Spinal cord (tissue), 10 donors: ENCODE measurements around the gene IMMP2L. TPM values are rescaled to one million over a fixed set of nuclear protein-coding genes. Genes with fewer than 3 reads are reported as not detected.

ENCODE experiments used
- DNase-seq, 6 donors: peaks; one replicate each; pipeline versions ENCODE4 v3.0.0 to v3.0.0-alpha.2; 2013 to 2015; ENCODE audit warnings: low spot score in 6 of 6, low read depth in 4 of 6
- H3K27ac ChIP-seq: one replicate; pipeline ENCODE4 v1.5.1; 2013; ENCODE audit warnings: low read depth, low read length, control low read depth
- H3K27me3 ChIP-seq: one replicate; pipeline ENCODE4 v1.6.1; 2013; ENCODE audit warnings: low read length; ENCODE audit not compliant: control insufficient read depth, insufficient read depth
- H3K36me3 ChIP-seq: one replicate; pipeline ENCODE4 v1.6.1; 2013; ENCODE audit warnings: low read length; ENCODE audit not compliant: control insufficient read depth, insufficient read depth
- H3K4me1 ChIP-seq: one replicate; pipeline ENCODE4 v1.6.1; 2013; ENCODE audit warnings: low read length; ENCODE audit not compliant: control insufficient read depth, insufficient read depth
- H3K4me3 ChIP-seq: one replicate; pipeline ENCODE4 v1.5.1; 2013; ENCODE audit warnings: low read depth, low read length, control low read depth
- H3K9me3 ChIP-seq: one replicate; pipeline ENCODE4 v1.6.1; 2013; ENCODE audit warnings: low read length; ENCODE audit not compliant: control insufficient read depth, insufficient read depth
- WGBS: methylation state at CpG from one replicate; pipeline ENCODE4 v1.1.5; 2013; ENCODE audit warnings: missing lambda C conversion rate; ENCODE audit not compliant: insufficient coverage; 5-methylcytosine and 5-hydroxymethylcytosine counted together
- polyA plus RNA-seq, 2 donors: library from polyadenylated mRNA; unstranded; fragments of 120-200 nt; gene quantifications; one replicate each; pipeline ENCODE4 v1.2.1, GENCODE V29; 2013; ENCODE audit not compliant: insufficient read length in 2 of 2
- total RNA-seq, 2 donors: library from RNA; depleted of rRNA in 1 of 2; stranded (reverse); fragments of 120-200 nt in 1 of 2; fragments of >200 nt in 1 of 2; gene quantifications; one replicate each; pipeline versions ENCODE4 v1.2.3 to v1.2.4, GENCODE V29; 2013 to 2014
- donor health status: healthy.

Gene IMMP2L
- total and polyA plus RNA-seq, 4 donors: 14.8 to 26.8 (median 17.4) TPM

- H3K27ac ChIP-seq: no peak overlapping the region
- peak in 2 of 6 donors; percentile 11 to 55 for DNase-seq
- no peaks in the 10 kb centered on the region for H3K4me1 ChIP-seq
- no peaks in the 10 kb centered on the region for H3K36me3 ChIP-seq
- no peak overlapping the region for H3K4me3 ChIP-seq
- H3K9me3 ChIP-seq: no peaks in the 10 kb centered on the region
- H3K27me3 ChIP-seq: no peaks in the 10 kb centered on the region
- no CpG with 5 or more reads among the region's 1 CpG for WGBS
Observed at GRCh38 chr7:110877016-110877415, 685.3 kb downstream of the IMMP2L start.

GRCh38 chr7:110875346-110875745 is 686.9 kb downstream of the IMMP2L start:
- Histone ChIP-seq H3K27ac (no peak overlapping the region), H3K36me3 (no peaks in the 10 kb centered on the region), H3K9me3 (no peaks in the 10 kb centered on the region), H3K27me3 (no peaks in the 10 kb centered on the region), H3K4me3 (no peak overlapping the region), H3K4me1 (no peaks in the 10 kb centered on the region)
- WGBS: no CpG with 5 or more reads among the region's 1 CpG
- no peak for DNase-seq

- no peaks in the 10 kb centered on the region for H3K36me3 ChIP-seq
- H3K27ac ChIP-seq: no peak overlapping the region
- 85% methylated on average over 1 of the region's 1 CpG for WGBS
- no peak for DNase-seq
- no peaks in the 10 kb centered on the region for H3K27me3 ChIP-seq
- no peaks in the 10 kb centered on the region for H3K9me3 ChIP-seq
- no peak overlapping the region for H3K4me3 ChIP-seq
- H3K4me1 ChIP-seq: no peaks in the 10 kb centered on the region
Observed at GRCh38 chr7:110871856-110872255, 690.4 kb downstream of the IMMP2L start.

- H3K4me3 ChIP-seq: no peak overlapping the region
- 73% methylated on average over 6 of the region's 6 CpGs for WGBS
- H3K9me3 ChIP-seq: no peaks in the 10 kb centered on the region
- no peak overlapping the region for H3K27ac ChIP-seq
- DNase-seq: no peak
- no peaks in the 10 kb centered on the region for H3K27me3 ChIP-seq
- no peaks in the 10 kb centered on the region for H3K36me3 ChIP-seq
- no peaks in the 10 kb centered on the region for H3K4me1 ChIP-seq
Observed at GRCh38 chr7:110870926-110871325, 691.4 kb downstream of the IMMP2L start.

- peak in 1 of 6 donors; percentile 35 for DNase-seq
- Histone ChIP-seq H3K36me3 (no peaks in the 10 kb centered on the region), H3K27ac (no peak overlapping the region), H3K27me3 (no peaks in the 10 kb centered on the region), H3K9me3 (no peaks in the 10 kb centered on the region), H3K4me1 (no peaks in the 10 kb centered on the region), H3K4me3 (no peak overlapping the region)
Observed at GRCh38 chr7:110868458-110868857, 693.8 kb downstream of the IMMP2L start.

GRCh38 chr7:110867771-110868170 is 694.5 kb downstream of the IMMP2L start:
- H3K4me3 ChIP-seq: no peak overlapping the region
- no peak for DNase-seq

DNA sequence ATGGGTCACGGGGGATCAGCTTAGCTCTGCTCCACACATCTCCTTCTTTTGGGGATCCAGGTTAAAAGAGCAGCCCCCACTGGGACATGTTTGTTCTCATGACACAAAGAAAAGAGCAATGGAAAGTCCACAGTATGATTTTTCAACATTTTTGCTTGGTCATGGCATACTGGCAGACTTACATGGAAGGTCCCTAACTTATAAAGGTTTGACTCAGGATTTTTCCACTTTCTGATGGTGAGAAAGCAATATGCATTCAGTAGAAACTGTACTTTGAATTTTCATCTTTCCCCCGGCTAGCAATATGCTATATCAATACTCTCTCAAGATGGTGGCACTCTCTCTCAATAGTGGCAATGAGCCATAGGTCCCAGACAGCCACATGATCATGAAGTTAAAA is 699.0 kb downstream of the IMMP2L start:
- WGBS: 100% methylated on average over 1 of the region's 2 CpGs
- Histone ChIP-seq H3K9me3 (peaks cover 2% of the 10 kb centered on the region), H3K27ac (no peak overlapping the region), H3K36me3 (no peaks in the 10 kb centered on the region), H3K27me3 (no peaks in the 10 kb centered on the region), H3K4me1 (no peaks in the 10 kb centered on the region), H3K4me3 (no peak overlapping the region)
- DNase-seq: no peak

More at GRCh38 chr7:110867771-110868170, 694.5 kb downstream of the IMMP2L start:
- Histone ChIP-seq H3K27ac (no peak overlapping the region), H3K27me3 (no peaks in the 10 kb centered on the region), H3K36me3 (no peaks in the 10 kb centered on the region), H3K4me1 (no peaks in the 10 kb centered on the region), H3K9me3 (no peaks in the 10 kb centered on the region)
- 63% methylated on average over 2 of the region's 4 CpGs for WGBS

GRCh38 chr7:110861163-110861562 is 701.1 kb downstream of the IMMP2L start:
- Histone ChIP-seq H3K36me3 (no peaks in the 10 kb centered on the region), H3K27me3 (no peaks in the 10 kb centered on the region), H3K27ac (no peak overlapping the region), H3K9me3 (peaks cover 2% of the 10 kb centered on the region), H3K4me1 (no peaks in the 10 kb centered on the region), H3K4me3 (no peak overlapping the region)
- no peak for DNase-seq
- WGBS: 87% methylated on average over 3 of the region's 4 CpGs

DNA sequence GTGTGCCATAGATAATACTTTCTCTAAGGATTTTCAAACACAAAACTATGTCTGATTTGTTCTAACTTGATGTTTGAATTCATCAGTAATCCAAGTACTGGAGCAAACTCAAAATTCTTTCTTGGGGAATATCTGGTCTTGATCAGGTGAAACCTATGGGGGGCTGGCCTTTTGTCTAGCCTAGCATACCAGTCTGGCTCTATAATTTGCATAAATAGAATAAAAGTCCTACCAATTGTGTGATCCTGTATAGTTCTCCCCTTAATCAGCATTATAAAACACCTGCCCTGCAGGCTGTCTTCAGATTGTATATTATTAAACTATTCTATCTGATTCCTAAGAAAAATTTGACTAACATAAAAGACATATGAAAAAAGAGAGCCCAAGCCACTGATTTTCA is 705.2 kb downstream of the IMMP2L start:
- DNase-seq: no peak
- Histone ChIP-seq H3K9me3 (no peaks in the 10 kb centered on the region), H3K36me3 (no peaks in the 10 kb centered on the region), H3K27me3 (no peaks in the 10 kb centered on the region), H3K27ac (no peak overlapping the region), H3K4me1 (no peaks in the 10 kb centered on the region), H3K4me3 (no peak overlapping the region)

DNA sequence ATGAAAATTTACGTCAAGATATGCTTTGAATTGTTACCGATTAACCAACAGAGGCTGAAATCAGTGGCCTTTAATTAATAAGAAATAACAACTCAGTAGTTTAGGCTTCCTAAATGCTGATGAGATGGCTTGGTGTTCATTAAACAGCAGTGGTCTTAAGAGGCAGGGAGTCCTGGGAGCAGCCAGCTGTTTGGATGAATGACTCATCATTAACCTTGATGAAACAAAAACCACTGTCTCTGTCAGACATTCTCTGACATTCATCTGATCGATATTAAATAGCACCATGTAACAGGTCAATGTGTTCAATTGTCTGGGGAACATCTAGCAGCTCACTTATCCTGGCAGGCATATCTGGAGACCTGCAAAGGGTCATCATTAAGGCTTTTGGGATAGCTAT is 705.6 kb downstream of the IMMP2L start:
- no peaks in the 10 kb centered on the region for H3K9me3 ChIP-seq
- no peaks in the 10 kb centered on the region for H3K36me3 ChIP-seq
- peak in 1 of 6 donors; percentile 41 for DNase-seq
- no peaks in the 10 kb centered on the region for H3K4me1 ChIP-seq
- WGBS: no CpG with 5 or more reads among the region's 3 CpGs
- H3K27ac ChIP-seq: no peak overlapping the region
- H3K4me3 ChIP-seq: no peak overlapping the region
- H3K27me3 ChIP-seq: no peaks in the 10 kb centered on the region
